ENCODE data around the gene WWP2. TPM values are rescaled to one million over a fixed set of nuclear protein-coding genes. Genes with fewer than 3 reads are reported as not detected.
A peak's percentile ranks its signal among the peaks of the same experiment; 100 is the strongest.

WWP2 gene
- polyA plus RNA-seq, 1 donor from 2014 or later: 11.9 TPM

- H3K79me2 ChIP-seq (replicated peaks; ENCODE audit: insufficient read depth, low read length): peaks cover 9% of the 10 kb centered on the region
- TF ChIP-seq RAD21 (conservative IDR thresholded peaks at IDR 0.05): no peak
- TF ChIP-seq TAF1 (IDR thresholded peaks at IDR 0.05; ENCODE audit: low read depth): no peak
- TF ChIP-seq CTCF (IDR thresholded peaks at IDR 0.05; ENCODE audit: poor library complexity, severe bottlenecking): no peak
- TF ChIP-seq SMC3 (conservative IDR thresholded peaks at IDR 0.05; ENCODE audit: poor library complexity): no peak
- no peak for TF ChIP-seq EZH2 (IDR thresholded peaks at IDR 0.05; ENCODE audit: borderline replicate concordance, insufficient read depth, low read length, poor library complexity, severe bottlenecking)
- no peak for TF ChIP-seq MXI1 (conservative IDR thresholded peaks at IDR 0.05; ENCODE audit: poor library complexity, severe bottlenecking)
- TF ChIP-seq POLR2AphosphoS5 (IDR thresholded peaks at IDR 0.05): no peak
- TF ChIP-seq REST (IDR thresholded peaks at IDR 0.05; ENCODE audit: borderline replicate concordance): no peak
- TF ChIP-seq EP300 (conservative IDR thresholded peaks at IDR 0.05; ENCODE audit: poor library complexity, severe bottlenecking): no peak
- H3K9ac ChIP-seq (ENCODE audit: low read length): no peak overlapping the region
- peak overlapping the region; percentile 94 for H3K4me2 ChIP-seq (ENCODE audit: low read length)
- H3K4me3 ChIP-seq (ENCODE audit: low read length): peak overlapping the region; percentile 91
- no peak overlapping the region for H3K27ac ChIP-seq (ENCODE audit: low read length)
- H3K9me3 ChIP-seq (ENCODE audit: low read length): no peaks in the 10 kb centered on the region
- no peaks in the 10 kb centered on the region for H3F3A ChIP-seq (ENCODE audit: insufficient read depth, low read length, poor library complexity, severe bottlenecking)
- H2AFZ ChIP-seq (ENCODE audit: low read depth, low read length): no peak overlapping the region
- H3K9me2 ChIP-seq (ENCODE audit: insufficient read depth, low read length): no peaks in the 10 kb centered on the region
- no peaks in the 10 kb centered on the region for H4K20me1 ChIP-seq (ENCODE audit: insufficient read depth)
- no peaks in the 10 kb centered on the region for H3K27me3 ChIP-seq (ENCODE audit: insufficient read depth, low read depth, low read length)
- H3K36me3 ChIP-seq (ENCODE audit: insufficient read depth, low read length): no peaks in the 10 kb centered on the region
These were observed 1.4 kb downstream of the WWP2 start for GRCh38 chr16:69763599-69763942.

GRCh38 chr16:69767459-69768229 lies 5.5 kb downstream of the WWP2 start:
- no peaks in the 10 kb centered on the region for H4K20me1 ChIP-seq (ENCODE audit: insufficient read depth)
- H3F3A ChIP-seq (ENCODE audit: insufficient read depth, low read length, poor library complexity, severe bottlenecking): no peaks in the 10 kb centered on the region
- no peaks in the 10 kb centered on the region for H3K27me3 ChIP-seq (ENCODE audit: insufficient read depth, low read depth, low read length)
- no peak overlapping the region for H3K27ac ChIP-seq (ENCODE audit: low read length)
- no peak overlapping the region for H3K4me2 ChIP-seq (ENCODE audit: low read length)
- H3K4me3 ChIP-seq (ENCODE audit: low read length): no peak overlapping the region
- peaks cover 9% of the 10 kb centered on the region for H3K79me2 ChIP-seq (replicated peaks; ENCODE audit: insufficient read depth, low read length)
- no peaks in the 10 kb centered on the region for H3K9me3 ChIP-seq (ENCODE audit: low read length)
- H3K9ac ChIP-seq (ENCODE audit: low read length): no peak overlapping the region
- no peaks in the 10 kb centered on the region for H3K9me2 ChIP-seq (ENCODE audit: insufficient read depth, low read length)
- TF ChIP-seq MXI1 (conservative IDR thresholded peaks at IDR 0.05; ENCODE audit: poor library complexity, severe bottlenecking): no peak
- no peak for TF ChIP-seq EZH2 (IDR thresholded peaks at IDR 0.05; ENCODE audit: borderline replicate concordance, insufficient read depth, low read length, poor library complexity, severe bottlenecking)
- no peak for TF ChIP-seq REST (IDR thresholded peaks at IDR 0.05; ENCODE audit: borderline replicate concordance)
- TF ChIP-seq SMC3 (conservative IDR thresholded peaks at IDR 0.05; ENCODE audit: poor library complexity): no peak
- TF ChIP-seq RAD21 (conservative IDR thresholded peaks at IDR 0.05): no peak
- TF ChIP-seq TAF1 (IDR thresholded peaks at IDR 0.05; ENCODE audit: low read depth): no peak
- TF ChIP-seq POLR2AphosphoS5 (IDR thresholded peaks at IDR 0.05): no peak
- TF ChIP-seq EP300 (conservative IDR thresholded peaks at IDR 0.05; ENCODE audit: poor library complexity, severe bottlenecking): no peak
- no peak for TF ChIP-seq CTCF (IDR thresholded peaks at IDR 0.05; ENCODE audit: poor library complexity, severe bottlenecking)
- no peaks in the 10 kb centered on the region for H3K36me3 ChIP-seq (ENCODE audit: insufficient read depth, low read length)
- H2AFZ ChIP-seq (ENCODE audit: low read depth, low read length): no peak overlapping the region
